BJ (cell line): Measurements from ENCODE around the gene FANCC. TPM values are rescaled to one million over a fixed set of nuclear protein-coding genes. Genes with fewer than 3 reads are reported as not detected.

Experiments
- CTCF ChIA-PET: fragments of 350-600 bp; formaldehyde crosslinking; extraction: SDS; loops from one replicate; lab custom pipeline; 2021; ENCODE audit warnings: antibody characterized with exemption, inconsistent platforms; lab: Yijun Ruan, JAX
- POLR2A ChIA-PET: fragments of 300-600 bp; sonication (Branson Sonifier 250); formaldehyde crosslinking; extraction: SDS; loops from one replicate; lab custom pipeline; 2021; ENCODE audit warnings: antibody characterized with exemption; lab: Charles Lee
- DNase-seq: peaks from one replicate; pipeline ENCODE4 v3.0.0-alpha.2; 2011; ENCODE audit warnings: low read depth
- H3K27me3 ChIP-seq: 2 replicates; pipeline ENCODE4 v1.6.0; 2011; ENCODE audit warnings: low read length; ENCODE audit not compliant: control insufficient read depth, insufficient read depth
- H3K36me3 ChIP-seq: 2 replicates; pipeline ENCODE4 v1.5.1; 2011; ENCODE audit warnings: low read length; ENCODE audit not compliant: control insufficient read depth, insufficient read depth
- H3K4me3 ChIP-seq: 2 replicates; pipeline ENCODE4 v1.5.1; 2011; ENCODE audit warnings: low read depth, mild to moderate bottlenecking, control low read depth, low read length
- CTCF ChIP-seq: IDR thresholded peaks from 2 replicates; pipeline ENCODE4 v1.5.1; 2011; ENCODE audit warnings: low read depth, mild to moderate bottlenecking, control low read depth, inconsistent platforms, low read length, moderate library complexity; ENCODE audit not compliant: insufficient read depth
- polyA plus RNA-seq: library from polyadenylated mRNA; depleted of rRNA; stranded (reverse); fragments of >200 nt; gene quantifications from 2 replicates; pipeline ENCODE4 v1.2.3, GENCODE V29; 2011

FANCC gene
- polyA plus RNA-seq, 1 experiment: 6.1 TPM

GRCh38 chr9:95091601-95092261, 225.8 kb downstream of the FANCC start:
- Histone ChIP-seq H3K4me3 (no peak overlapping the region), H3K27me3 (no peaks in the 10 kb centered on the region), H3K36me3 (peaks cover 18% of the 10 kb centered on the region)
- ChIA-PET POLR2A (no interaction called here), CTCF (interaction anchor here (0.6 to 1.6 kb wide), 4 partner anchors 36 to 426 kb away, joined by 3 to 11 read pairs (median 3); no protein-coding TSS in a partner anchor)
- peak; percentile 86 for DNase-seq
- no peak for TF ChIP-seq CTCF

GRCh38 chr9:95090871-95091577, 226.5 kb downstream of the FANCC start:
- ChIA-PET CTCF (interaction anchor here (1.0 to 1.6 kb wide), 3 partner anchors 37 to 425 kb away, joined by 3 to 11 read pairs (median 3); no protein-coding TSS in a partner anchor), POLR2A (interaction anchor here (0.6 kb wide), 1 partner anchor 229 kb away, joined by 5 read pairs; no protein-coding TSS in a partner anchor)
- Histone ChIP-seq H3K27me3 (no peaks in the 10 kb centered on the region), H3K4me3 (no peak overlapping the region), H3K36me3 (peaks cover 24% of the 10 kb centered on the region)
- no peak for DNase-seq
- no peak for TF ChIP-seq CTCF

- POLR2A ChIA-PET: interaction anchor here (0.6 kb wide), 1 partner anchor 228 kb away, joined by 5 read pairs; no protein-coding TSS in a partner anchor
- Histone ChIP-seq H3K36me3 (peaks cover 30% of the 10 kb centered on the region), H3K4me3 (no peak overlapping the region), H3K27me3 (no peaks in the 10 kb centered on the region)
- TF ChIP-seq CTCF: no peak
- CTCF ChIA-PET: interaction anchor here (0.8 to 1.4 kb wide), 2 partner anchors 10 to 11 kb away, joined by 3 to 4 read pairs; no protein-coding TSS in a partner anchor
- DNase-seq: no peak
These were observed 227.3 kb downstream of the FANCC start for GRCh38 chr9:95090023-95090791.

- no peak for TF ChIP-seq CTCF
- Histone ChIP-seq H3K4me3 (no peak overlapping the region), H3K36me3 (peaks cover 33% of the 10 kb centered on the region), H3K27me3 (no peaks in the 10 kb centered on the region)
- DNase-seq: no peak
- POLR2A ChIA-PET: no interaction called here
- CTCF ChIA-PET: interaction anchor here (0.8 to 1.9 kb wide), 4 partner anchors 9 to 38 kb away, joined by 3 to 6 read pairs (median 4); no protein-coding TSS in a partner anchor
These were observed 228.1 kb downstream of the FANCC start for GRCh38 chr9:95089257-95090022.
